Activated CD8-positive, alpha-beta memory T cell treated with anti-CD3 and anti-CD28 coated beads for 36 hours (primary cell): ENCODE measurements around the gene IFT25. TPM values are rescaled to one million over a fixed set of nuclear protein-coding genes. Genes with fewer than 3 reads are reported as not detected.
"Not testable (repeated sequence)": the region's sequence is repeated elsewhere in the genome, so short reads cannot be mapped to it uniquely, and the experiment has no call there.

Experiments
- CTCF ChIA-PET: fragments of 350-600 bp; sonication (Branson Sonifier 250); formaldehyde crosslinking; loops from one replicate; lab custom pipeline; 2021; ENCODE audit warnings: antibody characterized with exemption; lab: Charles Lee
- POLR2A ChIA-PET: fragments of 350-600 bp; sonication (Branson Sonifier 250); formaldehyde crosslinking; loops from one replicate; lab custom pipeline; 2021; ENCODE audit warnings: antibody characterized with exemption; lab: Charles Lee
- total RNA-seq, 2 experiments: library from RNA; stranded (reverse); gene quantifications; one replicate each; pipeline ENCODE4 v1.2.3, GENCODE V29; 2021

Gene IFT25
- total RNA-seq, 2 experiments from 2014 or later: 54.8 to 55.1 TPM

- CTCF ChIA-PET: interaction anchor here (0.5 to 1.2 kb wide), 2 partner anchors 38 to 526 kb away, joined by 3 to 5 read pairs; no protein-coding TSS in a partner anchor
- POLR2A ChIA-PET: no interaction called here
Observed at GRCh38 chr1:53899206-53899628, 46.3 kb downstream of the IFT25 start.

GRCh38 chr1:53896635-53897229 is 48.8 kb downstream of the IFT25 start:
- ChIA-PET POLR2A (interaction anchor here (0.6 kb wide), 1 partner anchor 20 kb away, joined by 4 read pairs; no protein-coding TSS in a partner anchor), CTCF (no interaction called here)

- POLR2A ChIA-PET: no interaction called here
- CTCF ChIA-PET: no interaction called here
Observed at GRCh38 chr1:53895421-53895820, 50.1 kb downstream of the IFT25 start.

GRCh38 chr1:53894644-53895043 is 50.9 kb downstream of the IFT25 start:
- ChIA-PET POLR2A (no interaction called here), CTCF (no interaction called here)

GRCh38 chr1:53893999-53894636 is 51.4 kb downstream of the IFT25 start, which contains the start of gene DIO1:
TSS of gene DIO1 (plus strand) at chr1:53894187. CDS start at chr1:53894211, 24 bp downstream.
- CTCF ChIA-PET: no interaction called here
- POLR2A ChIA-PET: no interaction called here

- ChIA-PET CTCF (interaction anchor here (0.5 to 1.7 kb wide), 3 partner anchors 13 to 49 kb away, joined by 3 to 4 read pairs (median 3); no protein-coding TSS in a partner anchor), POLR2A (no interaction called here)
Observed at GRCh38 chr1:53892911-53893310, 52.6 kb downstream of the IFT25 start.

GRCh38 chr1:53891678-53892077 is 53.8 kb downstream of the IFT25 start:
- POLR2A ChIA-PET: no interaction called here
- CTCF ChIA-PET: no interaction called here

GRCh38 chr1:53891018-53891417 is 54.5 kb downstream of the IFT25 start:
- CTCF ChIA-PET: interaction anchor here (1.2 kb wide), 1 partner anchor 56 kb away, joined by 4 read pairs; no protein-coding TSS in a partner anchor
- POLR2A ChIA-PET: no interaction called here

GRCh38 chr1:53890522-53890941 is 55.0 kb downstream of the IFT25 start:
- POLR2A ChIA-PET: interaction anchor here (1.6 to 2.0 kb wide), 2 partner anchors 52 to 55 kb away, joined by 4 to 13 read pairs; partner anchors contain the start of genes IFT25 and LRRC42

GRCh38 chr1:53889304-53890298 is 55.9 kb downstream of the IFT25 start, which contains the start of gene YIPF1:
TSS of gene YIPF1 (minus strand) at chr1:53889797. CDS start at chr1:53888937, 860 bp downstream.
- CTCF ChIA-PET: interaction anchor here (0.9 to 2.2 kb wide), 6 partner anchors 11 to 58 kb away, joined by 3 to 5 read pairs (median 4); partner anchors contain the start of gene IFT25
- POLR2A ChIA-PET: interaction anchor here (1.6 to 2.0 kb wide), 2 partner anchors 53 to 56 kb away, joined by 4 to 13 read pairs; partner anchors contain the start of genes IFT25 and LRRC42

More at GRCh38 chr1:53890522-53890941, 55.0 kb downstream of the IFT25 start:
- CTCF ChIA-PET: interaction anchor here (0.9 to 2.2 kb wide), 4 partner anchors 10 to 57 kb away, joined by 3 to 5 read pairs (median 4); no protein-coding TSS in a partner anchor

- CTCF ChIA-PET: interaction anchor here (1.2 to 2.2 kb wide), 2 partner anchors 10 to 71 kb away, joined by 4 to 5 read pairs; no protein-coding TSS in a partner anchor
- POLR2A ChIA-PET: interaction anchor here (2.0 kb wide), 1 partner anchor 57 kb away, joined by 13 read pairs; the partner anchor contains the start of genes IFT25 and LRRC42
Observed at GRCh38 chr1:53888681-53889080, 56.8 kb downstream of the IFT25 start.

GRCh38 chr1:53883600-53883999 is 61.9 kb downstream of the IFT25 start:
- POLR2A ChIA-PET: not testable (repeated sequence)
- CTCF ChIA-PET: interaction anchor here (1.7 kb wide), 1 partner anchor 76 kb away, joined by 12 read pairs; no protein-coding TSS in a partner anchor

GRCh38 chr1:53881853-53882252 is 63.6 kb downstream of the IFT25 start:
- CTCF ChIA-PET: interaction anchor here (1.2 to 2.7 kb wide), 4 partner anchors 21 to 77 kb away, joined by 3 to 12 read pairs (median 5); partner anchors contain the start of gene IFT25
- POLR2A ChIA-PET: not testable (repeated sequence)

GRCh38 chr1:53878492-53879105 is 66.9 kb downstream of the IFT25 start:
- CTCF ChIA-PET: interaction anchor here (0.6 to 2.8 kb wide), 11 partner anchors 10 to 652 kb away, joined by 3 to 16 read pairs (median 4); partner anchors contain the start of genes IFT25, LRRC42 and YIPF1
- POLR2A ChIA-PET: no interaction called here

- CTCF ChIA-PET, POLR2A ChIA-PET: not testable (repeated sequence)
Observed at GRCh38 chr1:53875150-53875549, 70.3 kb downstream of the IFT25 start.

- ChIA-PET POLR2A (no interaction called here), CTCF (interaction anchor here (0.6 to 1.6 kb wide), 3 partner anchors 68 to 188 kb away, joined by 3 to 4 read pairs (median 4); no protein-coding TSS in a partner anchor)
Observed at GRCh38 chr1:53871773-53872484, 73.6 kb downstream of the IFT25 start.
